B cell (primary cell): Measurements from ENCODE around the gene FOXO3.
"Not testable (repeated sequence)": the region's sequence is repeated elsewhere in the genome, so short reads cannot be mapped to it uniquely, and the experiment has no call there.

Experiments
- EZH2 ChIP-seq: IDR thresholded peaks from 2 replicates; pipeline ENCODE4 v1.6.1; 2012; ENCODE audit warnings: borderline replicate concordance, low read depth, mild to moderate bottlenecking, moderate library complexity, low read length; ENCODE audit not compliant: insufficient read depth, poor library complexity, severe bottlenecking
- TF ChIP-seq, protein P1 (sequence below): fragments of 200-600 bp; IDR thresholded peaks from one replicate; pipeline ENCODE4 v1.8.0; 2022; ENCODE audit warnings: antibody characterized with exemption, mild to moderate bottlenecking

- TF ChIP-seq, protein P1, sequence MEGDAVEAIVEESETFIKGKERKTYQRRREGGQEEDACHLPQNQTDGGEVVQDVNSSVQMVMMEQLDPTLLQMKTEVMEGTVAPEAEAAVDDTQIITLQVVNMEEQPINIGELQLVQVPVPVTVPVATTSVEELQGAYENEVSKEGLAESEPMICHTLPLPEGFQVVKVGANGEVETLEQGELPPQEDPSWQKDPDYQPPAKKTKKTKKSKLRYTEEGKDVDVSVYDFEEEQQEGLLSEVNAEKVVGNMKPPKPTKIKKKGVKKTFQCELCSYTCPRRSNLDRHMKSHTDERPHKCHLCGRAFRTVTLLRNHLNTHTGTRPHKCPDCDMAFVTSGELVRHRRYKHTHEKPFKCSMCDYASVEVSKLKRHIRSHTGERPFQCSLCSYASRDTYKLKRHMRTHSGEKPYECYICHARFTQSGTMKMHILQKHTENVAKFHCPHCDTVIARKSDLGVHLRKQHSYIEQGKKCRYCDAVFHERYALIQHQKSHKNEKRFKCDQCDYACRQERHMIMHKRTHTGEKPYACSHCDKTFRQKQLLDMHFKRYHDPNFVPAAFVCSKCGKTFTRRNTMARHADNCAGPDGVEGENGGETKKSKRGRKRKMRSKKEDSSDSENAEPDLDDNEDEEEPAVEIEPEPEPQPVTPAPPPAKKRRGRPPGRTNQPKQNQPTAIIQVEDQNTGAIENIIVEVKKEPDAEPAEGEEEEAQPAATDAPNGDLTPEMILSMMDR = not testable (repeated sequence)
- TF ChIP-seq EZH2 = not testable (repeated sequence)
Observed at GRCh38 chr6:108681721-108682120, 121.0 kb downstream of the FOXO3 start.
